ENCODE results near the gene MRPL49.
"Not testable (repeated sequence)": the region's sequence is repeated elsewhere in the genome, so short reads cannot be mapped to it uniquely, and the experiment has no call there.

Gene MRPL49

GRCh38 chr11:65114538-65115171 is 7.5 kb upstream of the MRPL49 start:
- TF ChIP-seq ZFX (IDR thresholded peaks at IDR 0.05) (no peak), CTCF (conservative IDR thresholded peaks at IDR 0.05) (no peak)
- peak overlapping the region; percentile 98; the same call in 1 of the 2 replicates for H3K27ac ChIP-seq

- H3K27ac ChIP-seq, result peak overlapping the region; percentile 98
- TF ChIP-seq ZFX (IDR thresholded peaks at IDR 0.05), result no peak
- no peak for TF ChIP-seq CTCF (conservative IDR thresholded peaks at IDR 0.05)
These were observed 6.6 kb upstream of the MRPL49 start for GRCh38 chr11:65115361-65116082.

- no peak for TF ChIP-seq CTCF (conservative IDR thresholded peaks at IDR 0.05)
- no peak for TF ChIP-seq ZFX (IDR thresholded peaks at IDR 0.05)
- peak overlapping the region; percentile 98 for H3K27ac ChIP-seq
These were observed 5.5 kb upstream of the MRPL49 start for GRCh38 chr11:65116370-65117205.

- peak within 1 kb of the TSS; percentile 98 for H3K27ac ChIP-seq
- TF ChIP-seq CTCF (conservative IDR thresholded peaks at IDR 0.05) (peak; percentile 96), ZFX (IDR thresholded peaks at IDR 0.05) (peak; percentile 100)
These were observed 4.7 kb upstream of the MRPL49 start, which contains the start of gene ZNHIT2 for GRCh38 chr11:65117206-65118096. TSS of gene ZNHIT2 (minus strand) at chr11:65117701. CDS start at chr11:65117653, 48 bp downstream.

GRCh38 chr11:65118097-65118837 is 3.9 kb upstream of the MRPL49 start:
- H3K27ac ChIP-seq, result peak overlapping the region; percentile 0; the same call in 1 of the 2 replicates

GRCh38 chr11:65118891-65119669 is 3.0 kb upstream of the MRPL49 start:
- not testable (repeated sequence) for H3K27ac ChIP-seq

More at GRCh38 chr11:65118097-65118837, 3.9 kb upstream of the MRPL49 start:
- TF ChIP-seq ZFX (IDR thresholded peaks at IDR 0.05), result no peak
- no peak; the same call in 1 of the 2 replicates for TF ChIP-seq CTCF (conservative IDR thresholded peaks at IDR 0.05)
